SK-N-SH (cell line): ENCODE results near the gene KCNAB1. TPM values are rescaled to one million over a fixed set of nuclear protein-coding genes. Genes with fewer than 3 reads are reported as not detected.
A peak's percentile ranks its signal among the peaks of the same experiment; 100 is the strongest.
"Not testable (repeated sequence)": the region's sequence is repeated elsewhere in the genome, so short reads cannot be mapped to it uniquely, and the experiment has no call there.

Experiments
- CTCF ChIA-PET: fragments of 300-600, 350-600 bp; formaldehyde crosslinking; extraction: SDS; loops from one replicate; lab custom pipeline; 2021; lab: Yijun Ruan, JAX
- POLR2A ChIA-PET: fragments of 350-600 bp; sonication (Branson Sonifier 250); formaldehyde crosslinking; extraction: SDS; loops from one replicate; lab custom pipeline; 2020; ENCODE audit warnings: antibody characterized with exemption, inconsistent platforms; lab: Yijun Ruan, JAX
- DNase-seq: peaks from one replicate; pipeline ENCODE4 v3.0.0; 2012
- H2AFZ ChIP-seq: fragments of 200-600 bp; sonication (generic); 2 replicates; pipeline ENCODE4 v1.8.1; 2016; ENCODE audit warnings: antibody characterized with exemption, mild to moderate bottlenecking, low read depth
- H3F3A ChIP-seq: fragments of 200-600 bp; sonication (generic); replicated peaks from 2 replicates; pipeline ENCODE3; 2016; ENCODE audit warnings: antibody characterized with exemption, mild to moderate bottlenecking; ENCODE audit not compliant: insufficient read depth
- H3K27ac ChIP-seq, 2 experiments: fragments of 200-500 bp in 1 of 2; fragments of 200-600 bp in 1 of 2; sonication (Bioruptor generic) in 1 of 2; sonication (generic), shearing (Covaris generic) in 1 of 2; 2 replicates each; pipeline versions ENCODE4 v1.5.1 to v1.6.1; 2014 to 2016; ENCODE audit warnings: low read depth in 2 of 2, inconsistent platforms in 1 of 2, low read length in 1 of 2, mild to moderate bottlenecking in 1 of 2, mixed read lengths in 1 of 2
- H3K27me3 ChIP-seq: fragments of 200-600 bp; sonication (generic), shearing (Covaris generic); 2 replicates; pipeline ENCODE4 v1.6.1; 2016; ENCODE audit warnings: mixed run types; ENCODE audit not compliant: insufficient read depth
- H3K36me3 ChIP-seq, 2 experiments: fragments of 200-500 bp in 1 of 2; fragments of 200-600 bp in 1 of 2; sonication (Bioruptor generic) in 1 of 2; sonication (generic) in 1 of 2; replicated peaks in 1 of 2; 2 replicates each; pipeline versions ENCODE3 to v1.5.1; 2014 to 2016; ENCODE audit warnings: low read length in 1 of 2, mild to moderate bottlenecking in 1 of 2; ENCODE audit not compliant: insufficient read depth in 2 of 2, control insufficient read depth in 1 of 2
- H3K4me1 ChIP-seq, 2 experiments: fragments of 200-500 bp in 1 of 2; fragments of 200-600 bp in 1 of 2; sonication (Bioruptor generic) in 1 of 2; sonication (generic), shearing (Covaris generic) in 1 of 2; 2 replicates each; pipeline versions ENCODE4 v1.5.1 to v1.6.1; 2014 to 2016; ENCODE audit warnings: low read depth in 1 of 2, low read length in 1 of 2, mixed run types in 1 of 2; ENCODE audit not compliant: insufficient read depth in 2 of 2, control insufficient read depth in 1 of 2
- H3K4me2 ChIP-seq: fragments of 200-600 bp; sonication (generic), shearing (Covaris generic); 2 replicates; pipeline ENCODE4 v1.6.1; 2017; ENCODE audit warnings: mixed run types
- H3K4me3 ChIP-seq, 2 experiments: fragments of 200-500 bp in 1 of 2; fragments of 200-600 bp in 1 of 2; sonication (Bioruptor generic) in 1 of 2; sonication (generic), shearing (Covaris generic) in 1 of 2; 2 replicates each; pipeline versions ENCODE4 v1.5.1 to v1.8.1; 2014 to 2016; ENCODE audit warnings: low read depth in 2 of 2, inconsistent platforms in 1 of 2, low read length in 1 of 2, mild to moderate bottlenecking in 1 of 2, mixed read lengths in 1 of 2, moderate library complexity in 1 of 2
- H3K79me2 ChIP-seq: fragments of 200-600 bp; sonication (generic); 2 replicates; pipeline ENCODE4 v1.8.1; 2017; ENCODE audit warnings: mild to moderate bottlenecking; ENCODE audit not compliant: insufficient read depth
- H3K9ac ChIP-seq: fragments of 200-600 bp; sonication (generic); 2 replicates; pipeline ENCODE4 v1.6.1; 2017; ENCODE audit warnings: mixed run types
- H3K9me2 ChIP-seq: fragments of 200-600 bp; sonication (generic); 2 replicates; pipeline ENCODE4 v1.6.1; 2017; ENCODE audit warnings: mixed run types
- H3K9me3 ChIP-seq: fragments of 200-600 bp; sonication (generic); 2 replicates; pipeline ENCODE4 v1.6.1; 2017; ENCODE audit warnings: mixed run types, mild to moderate bottlenecking, moderate library complexity
- H4K20me1 ChIP-seq: fragments of 200-600 bp; sonication (generic); 2 replicates; pipeline ENCODE4 v1.6.1; 2017; ENCODE audit warnings: mild to moderate bottlenecking, mixed run types; ENCODE audit not compliant: insufficient read depth
- FOSL2 ChIP-seq: IDR thresholded peaks from 2 replicates; pipeline ENCODE4 v1.4.0; 2012; ENCODE audit warnings: low read depth, mild to moderate bottlenecking, moderate library complexity, borderline replicate concordance
- JUND ChIP-seq: IDR thresholded peaks from 2 replicates; pipeline ENCODE4 v1.4.0; 2012
- POLR2AphosphoS5 ChIP-seq: IDR thresholded peaks from 2 replicates; pipeline ENCODE4 v1.6.1; 2012; ENCODE audit warnings: low read depth, low read length
- RAD21 ChIP-seq: IDR thresholded peaks from 2 replicates; pipeline ENCODE4 v1.6.1; 2012; ENCODE audit warnings: mild to moderate bottlenecking, low read length
- RCOR1 ChIP-seq: fragments of 150-350 bp; IDR thresholded peaks from 2 replicates; pipeline ENCODE4 v1.6.1; 2017; ENCODE audit warnings: antibody characterized with exemption, low read length
- TEAD4 ChIP-seq: IDR thresholded peaks from 2 replicates; pipeline ENCODE4 v1.4.0; 2012; ENCODE audit warnings: mild to moderate bottlenecking, borderline replicate concordance; ENCODE audit not compliant: insufficient read depth
- WGBS: methylation state at CpG from one replicate; pipeline ENCODE4 v1.1.6; 2017; ENCODE audit warnings: low lambda C conversion rate; 5-methylcytosine and 5-hydroxymethylcytosine counted together
- polyA plus RNA-seq, 3 experiments: library from polyadenylated mRNA; depleted of rRNA; stranded (reverse); fragments of >200 nt; gene quantifications; 2 replicates each; pipeline ENCODE4 v1.2.3, GENCODE V29; 2012

KCNAB1 gene
- polyA plus RNA-seq, 1 of the 3 experiments (the other 2 are of a cell fraction) = 82.1 TPM

- Histone ChIP-seq H3K9ac (no peak overlapping the region), H3K9me2 (no peaks in the 10 kb centered on the region), H3K79me2 (no peaks in the 10 kb centered on the region), H2AFZ (no peak overlapping the region; the same call in 1 of the 2 replicates), H3K27ac (peak overlapping the region in 1 of 2 experiments; percentile 5; a peak in 1 of 4 replicates), H3K4me2 (no peak overlapping the region; the same call in 1 of the 2 replicates), H3K4me3 (no peak overlapping the region), H3K36me3 (no peaks in the 10 kb centered on the region), H3K4me1 (peaks cover 7% of the 10 kb centered on the region in 2 experiments; a peak in 3 of 4 replicates), H3K27me3 (no peaks in the 10 kb centered on the region), H4K20me1 (no peaks in the 10 kb centered on the region), H3F3A (peaks cover 7% of the 10 kb centered on the region), H3K9me3 (no peaks in the 10 kb centered on the region)
- DNase-seq = no peak
- POLR2A ChIA-PET = no interaction called here
- CTCF ChIA-PET = interaction anchor here (1.4 to 2.2 kb wide), 2 partner anchors 10 to 109 kb away, joined by 3 to 9 read pairs; no protein-coding TSS in a partner anchor
- WGBS = 31% methylated on average over 1 of the region's 1 CpG
- TF ChIP-seq RCOR1 = no peak
- TF ChIP-seq TEAD4 = no peak
- TF ChIP-seq FOSL2 = peak; percentile 31; the same call in 1 of the 2 replicates
- no peak for TF ChIP-seq RAD21
- TF ChIP-seq POLR2AphosphoS5 = no peak
- 0 out of 2 replicates have a peak, but pooled peaks have one; percentile 9 for TF ChIP-seq JUND
Observed at GRCh38 chr3:156563900-156564682, 443.7 kb downstream of the KCNAB1 start.

GRCh38 chr3:156569016-156569415 is 448.6 kb downstream of the KCNAB1 start:
- H3K27ac ChIP-seq, H2AFZ ChIP-seq, H3K36me3 ChIP-seq, POLR2A ChIA-PET, H3K4me3 ChIP-seq, H3K27me3 ChIP-seq, H3K79me2 ChIP-seq, H3K9me3 ChIP-seq, CTCF ChIA-PET, H3K9me2 ChIP-seq, H3K4me2 ChIP-seq, H4K20me1 ChIP-seq, DNase-seq, H3F3A ChIP-seq, H3K9ac ChIP-seq, H3K4me1 ChIP-seq: not testable (repeated sequence)
- 88% methylated on average over 8 of the region's 8 CpGs for WGBS

GRCh38 chr3:156569881-156570280 is 449.5 kb downstream of the KCNAB1 start:
- H2AFZ ChIP-seq, H3K4me1 ChIP-seq, H4K20me1 ChIP-seq, DNase-seq, H3K27me3 ChIP-seq, H3F3A ChIP-seq, CTCF ChIA-PET, H3K36me3 ChIP-seq, H3K9me3 ChIP-seq, H3K4me3 ChIP-seq, H3K79me2 ChIP-seq, H3K4me2 ChIP-seq, H3K9me2 ChIP-seq, H3K27ac ChIP-seq, H3K9ac ChIP-seq, POLR2A ChIA-PET: not testable (repeated sequence)
- WGBS = 67% methylated on average over 4 of the region's 4 CpGs
